GM18498 (cell line): ENCODE data around the gene STARD3.

Experiments
- ATAC-seq: cut with Tn5 transposase; IDR thresholded peaks from one replicate; pipeline ENCODE4 v1.9.1; 2021; ENCODE audit warnings: mild to moderate bottlenecking, moderate library complexity; ENCODE audit not compliant: unreplicated experiment

STARD3 gene

DNA sequence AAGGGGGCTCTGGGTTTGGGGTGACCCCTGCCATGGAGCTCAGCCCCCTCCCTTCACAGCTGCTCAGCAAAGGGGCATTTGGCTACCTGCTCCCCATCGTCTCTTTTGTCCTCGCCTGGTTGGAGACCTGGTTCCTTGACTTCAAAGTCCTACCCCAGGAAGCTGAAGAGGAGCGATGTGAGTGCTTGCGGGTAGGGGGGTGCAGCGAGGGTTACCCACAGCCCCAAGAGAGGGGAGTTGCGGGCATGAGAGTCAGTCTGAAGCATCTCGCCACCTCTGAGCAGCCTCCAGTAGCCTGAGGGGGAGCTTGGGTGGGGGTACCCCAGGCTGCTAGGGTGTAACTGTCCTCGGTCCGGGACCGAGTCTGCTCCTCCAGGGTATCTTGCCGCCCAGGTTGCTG is 21.4 kb downstream of the STARD3 start:
- no peak for ATAC-seq

DNA sequence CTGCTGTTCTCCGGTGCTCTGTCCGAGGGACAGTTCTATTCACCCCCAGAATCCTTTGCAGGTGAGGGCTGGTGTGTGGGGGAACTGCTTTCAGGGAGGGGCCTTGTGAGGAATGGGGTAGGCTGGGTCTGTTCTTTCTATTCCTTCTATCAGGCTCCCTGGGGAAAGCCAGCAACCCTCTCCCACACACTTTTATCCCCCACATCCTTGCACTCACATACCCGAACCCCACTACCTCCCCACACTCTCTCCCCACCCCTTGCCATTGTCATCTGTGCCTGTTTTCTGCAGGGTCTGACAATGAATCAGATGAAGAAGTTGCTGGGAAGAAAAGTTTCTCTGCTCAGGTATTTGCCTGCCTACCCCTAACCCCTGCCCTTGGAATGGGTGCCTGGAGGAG is 21.8 kb downstream of the STARD3 start:
- no peak for ATAC-seq

DNA sequence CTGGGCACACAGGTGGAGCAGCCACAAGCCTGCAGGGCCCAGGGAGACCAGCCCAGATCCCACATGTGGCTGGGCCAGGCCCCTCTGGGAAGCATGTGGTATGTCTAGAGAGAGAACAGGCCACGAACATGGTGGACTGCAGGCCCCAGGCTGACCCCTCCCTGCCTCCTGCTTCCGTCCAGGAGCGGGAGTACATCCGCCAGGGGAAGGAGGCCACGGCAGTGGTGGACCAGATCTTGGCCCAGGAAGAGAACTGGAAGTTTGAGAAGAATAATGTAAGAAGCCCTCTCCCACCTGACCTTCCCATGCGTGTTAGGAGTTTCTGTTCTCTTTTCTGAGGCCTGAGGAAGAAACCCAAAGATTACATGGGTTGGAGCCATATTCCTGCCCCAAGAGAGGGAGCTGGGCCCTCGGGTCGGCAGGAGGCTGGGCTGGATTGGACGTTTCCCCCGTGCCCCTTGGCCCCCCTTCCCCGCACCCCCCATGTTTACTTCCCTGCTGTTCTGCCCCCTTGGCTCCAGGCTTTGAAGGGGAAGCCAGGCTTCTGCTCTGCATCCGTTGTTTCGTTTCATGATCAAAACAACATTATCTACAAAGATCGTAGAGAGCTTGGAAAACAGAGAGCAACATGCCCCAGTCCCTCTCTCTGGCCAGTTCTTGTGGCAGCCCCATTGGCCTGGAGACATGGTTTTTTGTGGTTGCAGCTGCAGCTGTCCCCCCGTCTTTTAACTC is 22.5 kb downstream of the STARD3 start:
- ATAC-seq, result no peak

DNA sequence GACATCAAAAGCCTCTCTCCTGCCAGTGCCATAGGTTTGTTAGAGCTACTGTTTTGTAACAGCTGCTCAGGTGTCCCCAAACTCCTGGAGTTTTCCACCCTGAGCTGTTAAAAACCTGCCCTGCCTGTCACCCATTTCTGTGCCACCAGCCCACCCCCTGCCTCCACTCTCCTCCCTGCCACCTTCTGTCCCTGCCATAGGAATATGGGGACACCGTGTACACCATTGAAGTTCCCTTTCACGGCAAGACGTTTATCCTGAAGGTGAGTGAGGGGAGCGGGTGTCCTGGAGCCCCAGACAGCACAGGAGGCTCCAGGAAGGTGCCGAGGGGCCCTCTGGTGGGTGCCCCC is 23.0 kb downstream of the STARD3 start:
- ATAC-seq, result no peak

DNA sequence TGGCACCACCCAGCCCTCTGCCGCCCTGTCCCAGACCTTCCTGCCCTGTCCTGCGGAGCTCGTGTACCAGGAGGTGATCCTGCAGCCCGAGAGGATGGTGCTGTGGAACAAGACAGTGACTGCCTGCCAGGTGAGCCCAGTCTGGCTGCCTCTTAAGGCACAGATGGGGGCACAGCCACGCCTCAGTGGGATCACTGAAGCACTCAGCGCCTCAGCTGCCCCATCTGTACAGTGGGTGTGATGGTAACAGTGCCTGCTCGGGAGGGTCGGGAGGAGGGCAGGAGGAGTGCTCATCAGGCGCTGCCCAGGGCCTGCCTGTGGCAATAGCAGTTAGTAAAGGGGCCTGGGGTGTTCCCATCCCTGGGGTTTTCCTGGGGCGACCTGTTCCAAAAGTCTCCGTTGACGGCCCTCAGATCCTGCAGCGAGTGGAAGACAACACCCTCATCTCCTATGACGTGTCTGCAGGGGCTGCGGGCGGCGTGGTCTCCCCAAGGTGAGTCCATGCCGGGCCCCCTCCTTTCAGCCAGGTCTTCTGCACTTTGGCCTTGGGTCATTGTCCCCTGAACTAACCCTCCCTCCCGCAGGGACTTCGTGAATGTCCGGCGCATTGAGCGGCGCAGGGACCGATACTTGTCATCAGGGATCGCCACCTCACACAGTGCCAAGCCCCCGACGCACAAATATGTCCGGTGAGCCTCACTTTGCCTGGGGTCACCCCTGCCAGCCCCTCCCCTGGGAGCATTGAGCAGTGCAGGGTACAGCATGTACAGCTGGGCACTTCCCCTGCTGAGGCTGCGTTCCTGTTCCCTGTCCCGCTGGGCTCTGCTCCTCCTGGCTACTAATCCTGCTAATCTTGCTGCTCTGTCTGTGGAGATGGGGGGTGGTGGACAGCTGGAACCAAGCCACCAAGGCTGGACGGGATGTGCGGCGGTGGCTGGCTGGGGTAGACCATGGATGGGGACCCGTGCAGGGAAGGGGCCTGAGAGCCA is 23.7 kb downstream of the STARD3 start:
- ATAC-seq, result no peak

DNA sequence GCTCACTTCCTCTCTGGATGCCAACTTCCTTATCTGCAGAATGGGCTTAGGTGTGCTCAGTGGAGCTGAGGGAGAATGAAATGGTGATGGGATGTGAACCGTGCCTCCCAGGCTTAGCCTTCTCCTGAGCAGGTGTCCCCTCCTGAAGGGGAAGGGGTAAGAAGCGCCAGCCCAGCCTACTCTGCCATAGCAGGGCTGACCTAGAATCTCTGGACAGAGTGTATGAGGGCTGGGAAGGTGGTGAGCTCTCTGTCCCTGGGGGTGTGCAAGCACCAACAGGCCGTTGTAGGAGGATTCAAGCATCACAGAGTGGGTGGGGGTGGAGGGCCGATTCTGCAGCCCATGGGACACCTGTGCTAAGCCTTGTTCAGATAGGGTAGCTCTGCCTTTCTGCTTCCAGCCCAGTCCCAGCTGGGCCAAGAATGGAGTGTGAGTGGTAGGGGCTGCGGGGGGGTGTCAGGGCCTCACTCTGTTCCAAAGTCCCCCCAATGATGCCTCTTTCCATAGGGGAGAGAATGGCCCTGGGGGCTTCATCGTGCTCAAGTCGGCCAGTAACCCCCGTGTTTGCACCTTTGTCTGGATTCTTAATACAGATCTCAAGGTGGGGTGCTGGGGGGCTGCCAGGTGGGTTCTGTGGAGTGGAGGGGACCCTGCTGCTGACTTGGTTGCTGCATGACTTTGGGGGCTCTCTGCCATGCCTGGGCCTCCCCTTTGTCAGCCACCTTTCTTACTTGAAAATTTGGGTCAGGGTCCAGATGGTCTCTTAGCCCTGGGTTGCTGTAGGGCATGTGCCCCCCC is 25.0 kb downstream of the STARD3 start:
- ATAC-seq, result no peak

DNA sequence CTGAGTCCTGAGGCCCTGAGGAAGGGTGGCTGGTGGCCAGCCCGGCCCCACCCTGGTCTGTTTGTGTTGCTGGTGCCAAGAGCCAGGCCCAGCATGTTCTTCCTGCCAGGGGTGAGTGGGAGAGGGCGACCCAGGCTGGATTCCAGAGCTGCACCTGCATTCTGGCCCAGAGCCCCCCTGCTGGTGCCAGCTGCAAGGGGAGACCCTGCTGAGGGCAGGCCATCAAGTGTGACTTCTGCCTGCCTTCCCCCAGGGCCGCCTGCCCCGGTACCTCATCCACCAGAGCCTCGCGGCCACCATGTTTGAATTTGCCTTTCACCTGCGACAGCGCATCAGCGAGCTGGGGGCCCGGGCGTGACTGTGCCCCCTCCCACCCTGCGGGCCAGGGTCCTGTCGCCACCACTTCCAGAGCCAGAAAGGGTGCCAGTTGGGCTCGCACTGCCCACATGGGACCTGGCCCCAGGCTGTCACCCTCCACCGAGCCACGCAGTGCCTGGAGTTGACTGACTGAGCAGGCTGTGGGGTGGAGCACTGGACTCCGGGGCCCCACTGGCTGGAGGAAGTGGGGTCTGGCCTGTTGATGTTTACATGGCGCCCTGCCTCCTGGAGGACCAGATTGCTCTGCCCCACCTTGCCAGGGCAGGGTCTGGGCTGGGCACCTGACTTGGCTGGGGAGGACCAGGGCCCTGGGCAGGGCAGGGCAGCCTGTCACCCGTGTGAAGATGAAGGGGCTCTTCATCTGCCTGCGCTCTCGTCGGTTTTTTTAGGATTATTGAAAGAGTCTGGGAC is 25.8 kb downstream of the STARD3 start:
- no peak for ATAC-seq

DNA sequence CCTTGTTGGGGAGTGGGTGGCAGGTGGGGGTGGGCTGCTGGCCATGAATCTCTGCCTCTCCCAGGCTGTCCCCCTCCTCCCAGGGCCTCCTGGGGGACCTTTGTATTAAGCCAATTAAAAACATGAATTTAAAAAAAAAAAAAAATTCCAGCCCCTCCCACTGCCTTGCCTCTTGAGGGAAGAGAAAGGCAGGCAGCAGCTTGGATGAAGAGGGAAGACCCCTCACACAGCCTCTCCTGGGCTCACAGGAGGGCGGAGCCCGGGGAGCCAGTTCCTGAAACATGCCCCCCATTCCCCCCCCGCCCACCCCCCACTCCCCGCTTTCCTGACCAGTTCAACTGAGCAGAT is 26.4 kb downstream of the STARD3 start:
- ATAC-seq, result no peak

DNA sequence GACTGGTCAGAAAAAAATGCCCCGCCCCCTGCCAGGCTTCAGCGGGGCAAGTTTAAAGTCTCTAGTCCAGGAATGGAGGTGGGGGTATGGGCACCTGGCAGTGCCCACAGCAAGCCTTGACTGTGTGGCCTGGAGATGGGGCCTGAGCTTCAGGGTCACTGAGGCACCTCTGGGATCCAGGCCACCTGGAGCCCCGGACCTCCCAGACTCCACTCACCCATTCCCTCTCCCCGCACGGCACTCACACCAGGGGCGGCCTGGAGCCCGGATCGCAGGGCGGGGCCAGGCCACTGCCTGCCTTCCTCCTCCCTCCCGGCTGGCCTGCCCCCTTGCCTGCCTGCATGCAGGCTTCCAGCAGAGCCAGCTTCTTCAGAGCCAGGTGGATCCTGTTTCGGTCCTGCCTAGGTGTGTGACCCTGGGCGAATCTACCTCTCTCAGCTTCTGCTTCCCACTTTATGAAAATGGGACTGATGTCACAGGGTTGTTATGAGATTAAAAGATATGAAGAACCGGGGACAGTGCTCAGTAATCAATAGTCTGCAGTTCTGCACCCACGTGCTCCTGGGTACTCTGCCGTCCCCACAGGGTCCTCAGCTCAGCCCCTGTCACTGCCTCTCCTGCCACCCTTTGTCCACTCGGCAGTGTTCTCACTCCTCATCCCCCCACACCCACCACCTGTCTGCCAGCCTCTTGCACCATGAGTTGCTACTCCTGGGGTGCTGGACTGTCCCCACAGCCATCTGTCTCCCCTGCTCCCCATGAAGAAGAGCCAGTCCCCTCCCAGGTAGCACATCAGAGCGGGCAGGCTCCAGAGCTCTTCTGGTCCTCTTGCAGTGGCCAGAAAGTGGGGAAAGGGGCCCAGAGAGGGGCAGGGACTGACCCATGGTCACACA is 27.0 kb downstream of the STARD3 start:
- no peak for ATAC-seq

DNA sequence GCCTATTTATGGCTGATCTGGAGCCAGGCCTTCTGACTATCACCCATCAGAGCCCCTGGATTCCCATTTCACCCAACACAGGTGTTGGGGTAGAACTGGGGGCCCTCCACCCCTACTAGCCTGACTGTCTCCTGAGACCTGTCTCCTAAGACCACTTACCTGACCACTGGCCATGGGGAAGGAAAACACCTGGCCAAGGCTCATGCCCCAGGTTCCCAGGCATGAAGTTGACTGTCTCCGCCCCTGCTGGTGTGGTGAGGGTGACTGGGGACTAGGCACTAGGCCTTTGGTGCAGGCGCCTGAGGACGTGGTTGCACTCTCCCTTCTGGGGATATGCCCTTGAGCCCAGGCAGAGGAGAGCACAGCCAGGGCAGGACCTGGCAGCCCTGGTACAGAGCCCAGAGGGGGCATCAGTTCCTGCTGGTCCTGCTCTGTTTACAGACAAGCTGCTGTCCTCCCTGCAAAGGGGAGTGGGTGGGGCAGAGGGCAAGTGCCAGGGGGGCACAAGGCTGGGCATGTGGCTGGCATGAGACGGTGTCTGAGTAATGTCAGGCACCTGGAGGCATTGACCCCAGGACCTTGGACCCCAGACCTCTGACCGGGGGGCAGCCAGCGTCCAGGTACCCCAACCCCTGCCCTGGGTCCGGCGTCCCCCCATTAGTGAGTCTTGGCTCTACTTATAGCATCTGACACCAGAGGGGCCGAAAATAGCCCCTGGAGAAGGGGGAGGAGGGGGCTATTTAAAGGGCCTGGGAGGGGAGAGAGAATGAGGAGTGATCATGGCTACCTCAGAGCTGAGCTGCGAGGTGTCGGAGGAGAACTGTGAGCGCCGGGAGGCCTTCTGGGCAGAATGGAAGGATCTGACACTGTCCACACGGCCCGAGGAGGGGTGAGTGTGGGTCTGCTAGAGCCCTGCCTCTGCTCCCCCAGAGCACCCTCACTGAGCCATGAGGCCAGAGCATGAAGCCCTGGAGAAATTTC is 27.9 kb downstream of the STARD3 start, which contains the start of gene TCAP:
TCAP (plus strand) TSS at position 769 of the 981 bp plus-strand sequence; CDS start at position 780, 11 bp downstream.
- no peak for ATAC-seq

DNA sequence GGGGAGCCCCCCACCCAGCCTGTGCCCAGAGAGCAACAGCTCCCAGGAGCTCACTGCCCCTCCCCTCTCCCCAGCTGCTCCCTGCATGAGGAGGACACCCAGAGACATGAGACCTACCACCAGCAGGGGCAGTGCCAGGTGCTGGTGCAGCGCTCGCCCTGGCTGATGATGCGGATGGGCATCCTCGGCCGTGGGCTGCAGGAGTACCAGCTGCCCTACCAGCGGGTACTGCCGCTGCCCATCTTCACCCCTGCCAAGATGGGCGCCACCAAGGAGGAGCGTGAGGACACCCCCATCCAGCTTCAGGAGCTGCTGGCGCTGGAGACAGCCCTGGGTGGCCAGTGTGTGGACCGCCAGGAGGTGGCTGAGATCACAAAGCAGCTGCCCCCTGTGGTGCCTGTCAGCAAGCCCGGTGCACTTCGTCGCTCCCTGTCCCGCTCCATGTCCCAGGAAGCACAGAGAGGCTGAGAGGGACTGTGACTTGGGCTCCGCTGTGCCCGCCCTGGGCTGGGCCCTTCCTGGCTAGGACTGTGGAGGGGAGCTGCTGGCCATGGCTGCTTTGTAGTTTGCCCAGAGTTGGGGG is 28.8 kb downstream of the STARD3 start:
- ATAC-seq, result no peak

DNA sequence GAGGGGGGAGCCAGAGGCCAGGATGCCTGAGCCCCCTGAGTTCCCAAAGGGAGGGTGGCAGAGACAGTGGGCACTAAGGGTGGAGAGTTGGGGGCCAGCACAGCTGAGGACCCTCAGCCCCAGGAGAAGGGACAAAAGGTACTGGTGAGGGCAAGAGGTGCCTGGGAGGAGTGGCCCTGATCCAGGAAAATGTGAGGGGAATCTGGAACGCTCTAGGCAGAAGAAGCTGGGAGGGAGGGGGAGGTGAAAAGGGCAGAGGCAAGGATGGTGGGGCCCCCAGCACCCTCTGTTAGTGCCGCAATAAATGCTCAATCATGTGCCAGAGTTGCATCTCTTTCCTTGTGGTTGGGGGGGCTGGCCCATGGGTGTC is 29.3 kb downstream of the STARD3 start:
- no peak for ATAC-seq

DNA sequence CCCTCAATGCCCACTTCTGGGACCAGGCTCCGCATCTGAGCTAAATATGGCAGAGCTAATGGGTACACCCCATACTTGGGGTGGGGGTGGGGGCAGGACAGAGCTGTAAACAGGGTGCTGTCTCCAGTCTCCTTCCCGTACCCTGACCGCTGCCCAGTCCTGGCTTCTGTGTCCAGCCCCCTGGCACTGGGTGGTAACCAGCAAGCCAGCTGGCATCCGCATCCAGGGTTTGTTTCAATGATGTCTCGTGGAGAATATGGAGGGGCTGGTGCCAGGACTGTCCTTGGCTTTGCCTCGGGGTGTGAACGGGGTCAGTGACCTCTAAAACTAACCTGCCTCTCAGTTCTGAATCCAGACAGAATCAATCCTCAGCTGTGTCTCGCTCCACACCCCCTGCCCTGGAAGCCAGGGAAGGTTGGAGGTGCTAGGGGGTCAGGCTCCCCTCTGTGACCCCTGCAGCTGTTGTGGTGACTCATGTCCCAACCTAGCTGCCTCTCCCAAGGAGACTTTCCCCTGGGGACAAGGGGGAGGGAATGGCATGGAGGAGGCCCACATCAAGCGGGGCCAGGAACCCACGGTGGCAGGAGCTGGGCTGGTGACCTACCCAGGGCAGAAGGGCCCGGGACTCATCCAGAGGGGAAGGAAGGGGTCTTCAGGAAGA is 29.8 kb downstream of the STARD3 start:
- ATAC-seq, result no peak

DNA sequence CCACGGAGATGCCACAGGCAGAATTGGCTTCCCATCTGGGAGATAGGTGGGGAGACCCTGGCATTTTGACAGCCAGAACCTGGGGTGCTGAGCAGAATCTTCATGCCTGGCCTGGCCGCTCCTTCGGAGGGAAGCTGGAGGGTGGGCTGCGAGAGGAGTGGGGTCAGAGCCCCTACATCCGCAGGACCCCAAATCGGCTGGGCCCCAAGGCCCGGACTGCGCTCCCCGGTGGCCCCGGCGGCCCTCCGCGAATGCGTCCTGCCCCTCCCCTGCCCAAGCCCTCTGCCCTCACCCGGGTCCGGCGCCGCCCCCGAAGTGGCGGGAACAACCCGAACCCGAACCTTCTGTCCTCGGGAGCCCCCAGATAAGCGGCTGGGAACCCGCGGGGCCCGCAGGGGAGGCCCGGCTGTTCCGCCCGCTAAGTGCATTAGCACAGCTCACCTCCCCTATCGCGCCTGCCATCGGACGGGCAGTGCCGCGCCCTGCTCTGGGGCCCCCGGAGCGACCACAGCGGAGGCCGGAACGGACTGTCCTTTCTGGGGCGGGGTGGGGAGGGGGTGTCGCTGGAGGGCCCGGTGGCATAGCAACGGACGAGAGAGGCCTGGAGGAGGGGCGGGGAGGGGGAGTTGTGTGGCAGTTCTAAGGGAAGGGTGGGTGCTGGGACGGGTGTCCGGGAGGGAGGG is 30.5 kb downstream of the STARD3 start:
- ATAC-seq, result no peak

DNA sequence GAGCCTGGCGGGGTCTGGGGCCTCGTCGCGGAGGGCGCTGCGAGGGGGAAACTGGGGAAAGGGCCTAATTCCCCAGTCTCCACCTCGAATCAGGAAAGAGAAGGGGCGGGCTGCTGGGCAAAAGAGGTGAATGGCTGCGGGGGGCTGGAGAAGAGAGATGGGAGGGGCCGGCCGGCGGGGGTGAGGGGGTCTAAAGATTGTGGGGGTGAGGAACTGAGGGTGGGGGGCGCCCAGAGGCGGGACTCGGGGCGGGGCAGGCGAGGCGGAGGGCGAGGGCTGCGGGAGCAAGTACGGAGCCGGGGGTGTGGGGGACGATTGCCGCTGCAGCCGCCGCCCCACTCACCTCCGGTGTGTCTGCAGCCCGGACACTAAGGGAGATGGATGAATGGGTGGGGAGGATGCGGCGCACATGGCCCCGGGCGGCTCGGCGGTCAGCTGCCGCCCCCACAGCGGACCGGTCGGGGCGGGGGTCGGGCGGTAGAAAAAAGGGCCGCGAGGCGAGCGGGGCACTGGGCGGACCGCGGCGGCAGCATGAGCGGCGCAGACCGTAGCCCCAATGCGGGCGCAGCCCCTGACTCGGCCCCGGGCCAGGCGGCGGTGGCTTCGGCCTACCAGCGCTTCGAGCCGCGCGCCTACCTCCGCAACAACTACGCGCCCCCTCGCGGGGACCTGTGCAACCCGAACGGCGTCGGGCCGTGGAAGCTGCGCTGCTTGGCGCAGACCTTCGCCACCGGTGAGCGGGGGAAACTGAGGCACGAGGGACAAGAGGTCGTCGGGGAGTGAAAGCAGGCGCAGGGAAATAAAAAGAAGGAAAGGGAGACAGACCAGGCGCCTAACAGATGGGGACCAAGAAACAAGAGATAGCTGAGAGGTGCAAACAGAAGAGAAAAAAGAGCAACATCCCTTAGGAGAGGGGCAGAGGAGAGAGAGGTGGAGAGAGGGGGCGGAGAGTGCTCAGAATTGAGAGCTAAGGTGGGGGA is 31.3 kb downstream of the STARD3 start, which contains the start of gene PNMT:
PNMT (plus strand) TSS at position 509 of the 980 bp plus-strand sequence; CDS start at position 532, 23 bp downstream.
- no peak for ATAC-seq
